ENCODE data around the gene SLC25A33. TPM values are rescaled to one million over a fixed set of nuclear protein-coding genes. Genes with fewer than 3 reads are reported as not detected.

The SLC25A33 gene
- total and polyA plus RNA-seq, 2 donors (not counting 1 experiment from before 2014, with no cell fraction given): 2.3 to 5.0 TPM

GRCh38 chr1:9595968-9596340 is 56.7 kb downstream of the SLC25A33 start:
- Histone ChIP-seq H3K4me1 (ENCODE audit: control insufficient read depth in 2 of 2, insufficient read depth in 2 of 2, low read length in 2 of 2) (peaks cover 17 to 23% of the 10 kb centered on the region in 2 donors), H3K9me3 (ENCODE audit: control extremely low read depth in 1 of 3, control insufficient read depth in 2 of 3, insufficient read depth in 1 of 3, low read length in 2 of 3) (no peaks in the 10 kb centered on the region), H4K20me1 (ENCODE audit: control insufficient read depth, insufficient read depth, low read length, poor library complexity, severe bottlenecking) (peaks cover 26% of the 10 kb centered on the region), H3K4me3 (ENCODE audit: control extremely low read depth in 1 of 5, extremely low read depth in 1 of 5, insufficient read depth in 1 of 5, low read depth in 2 of 5, low read length in 4 of 5) (no peak overlapping the region), H3K27ac (ENCODE audit: low read length in 2 of 2) (no peak overlapping the region), H3K9ac (ENCODE audit: low read length) (no peak overlapping the region), H3K36me3 (replicated peaks in 1 of 2; ENCODE audit: control extremely low read depth in 1 of 2, control insufficient read depth in 1 of 2, extremely low read depth in 1 of 2, insufficient read depth in 2 of 2, low read length in 1 of 2) (peaks cover 0 to 11% of the 10 kb centered on the region in 2 experiments), H2AFZ (ENCODE audit: insufficient read depth, low read depth, low read length, poor library complexity, severe bottlenecking) (no peak overlapping the region), H3K27me3 (replicated peaks in 1 of 4; ENCODE audit: control extremely low read depth in 1 of 4, control insufficient read depth in 3 of 4, insufficient read depth in 4 of 4, low read length in 3 of 4) (no peaks in the 10 kb centered on the region), H3K79me2 (ENCODE audit: control insufficient read depth, insufficient read depth, low read length) (peaks cover 42% of the 10 kb centered on the region), H3K4me2 (replicated peaks; ENCODE audit: low read depth, low read length, poor library complexity, severe bottlenecking) (no peak overlapping the region)
- no peaks in the 10 kb centered on the region for H3K27me3 Mint-ChIP-seq
- H3K4me3 Mint-ChIP-seq: no peak overlapping the region
- H3K27ac Mint-ChIP-seq: no peak overlapping the region
- ATAC-seq (ENCODE audit: low read depth): no peak
- peaks cover 22% of the 10 kb centered on the region for H3K4me1 Mint-ChIP-seq
- DNase-seq: no peak
- 89% methylated on average over 12 of the region's 12 CpGs for WGBS (ENCODE audit: insufficient coverage)
- ChIA-PET POLR2A (no interaction called here), CTCF (no interaction called here)
- no peaks in the 10 kb centered on the region for H3K9me3 Mint-ChIP-seq (ENCODE audit: insufficient read depth)
- intact Hi-C loops (cut with micrococcal nuclease): no loop called here
- TF ChIP-seq EZH2 (IDR thresholded peaks at IDR 0.05; ENCODE audit: borderline replicate concordance, insufficient read depth, low read depth, low read length, poor library complexity, severe bottlenecking) (no peak), CTCF (IDR thresholded peaks at IDR 0.05) (no peak)

GRCh38 chr1:9596415-9597123 is 57.3 kb downstream of the SLC25A33 start:
- no peak overlapping the region for H2AFZ ChIP-seq (ENCODE audit: insufficient read depth, low read depth, low read length, poor library complexity, severe bottlenecking)
- H4K20me1 ChIP-seq (ENCODE audit: control insufficient read depth, insufficient read depth, low read length, poor library complexity, severe bottlenecking): peaks cover 23% of the 10 kb centered on the region
- H3K36me3 ChIP-seq (replicated peaks in 1 of 2; ENCODE audit: control extremely low read depth in 1 of 2, control insufficient read depth in 1 of 2, extremely low read depth in 1 of 2, insufficient read depth in 2 of 2, low read length in 1 of 2): peaks cover 0 to 14% of the 10 kb centered on the region in 2 experiments
- H3K4me1 ChIP-seq (ENCODE audit: control insufficient read depth in 2 of 2, insufficient read depth in 2 of 2, low read length in 2 of 2): peaks cover 11 to 17% of the 10 kb centered on the region in 2 donors
- intact Hi-C loops (cut with micrococcal nuclease): no loop called here
- DNase-seq: no peak
- no peak overlapping the region for H3K4me3 Mint-ChIP-seq
- H3K27me3 ChIP-seq (replicated peaks in 1 of 4; ENCODE audit: control extremely low read depth in 1 of 4, control insufficient read depth in 3 of 4, insufficient read depth in 4 of 4, low read length in 3 of 4): no peaks in the 10 kb centered on the region
- H3K79me2 ChIP-seq (ENCODE audit: control insufficient read depth, insufficient read depth, low read length): peaks cover 36% of the 10 kb centered on the region
- 95% methylated on average over 26 of the region's 27 CpGs for WGBS (ENCODE audit: insufficient coverage)
- TF ChIP-seq EZH2 (IDR thresholded peaks at IDR 0.05; ENCODE audit: borderline replicate concordance, insufficient read depth, low read depth, low read length, poor library complexity, severe bottlenecking) (no peak), CTCF (IDR thresholded peaks at IDR 0.05) (no peak)
- H3K27ac Mint-ChIP-seq: no peak overlapping the region
- no peak overlapping the region for H3K4me3 ChIP-seq (ENCODE audit: control extremely low read depth in 1 of 5, extremely low read depth in 1 of 5, insufficient read depth in 1 of 5, low read depth in 2 of 5, low read length in 4 of 5)
- ChIA-PET CTCF (interaction anchor here (1.2 kb wide), 1 partner anchor 30 kb away, joined by 5 read pairs; no protein-coding TSS in a partner anchor), POLR2A (interaction anchor here (0.6 kb wide), 1 partner anchor 143 kb away, joined by 7 read pairs; no protein-coding TSS in a partner anchor)
- H3K27me3 Mint-ChIP-seq: no peaks in the 10 kb centered on the region
- H3K9me3 ChIP-seq (ENCODE audit: control extremely low read depth in 1 of 3, control insufficient read depth in 2 of 3, insufficient read depth in 1 of 3, low read length in 2 of 3): no peaks in the 10 kb centered on the region
- H3K4me2 ChIP-seq (replicated peaks; ENCODE audit: low read depth, low read length, poor library complexity, severe bottlenecking): no peak overlapping the region
- no peak overlapping the region for H3K9ac ChIP-seq (ENCODE audit: low read length)
- peaks cover 17% of the 10 kb centered on the region for H3K4me1 Mint-ChIP-seq
- H3K9me3 Mint-ChIP-seq (ENCODE audit: insufficient read depth): no peaks in the 10 kb centered on the region
- ATAC-seq (ENCODE audit: low read depth): no peak
- H3K27ac ChIP-seq (ENCODE audit: low read length in 2 of 2): no peak overlapping the region

Data from B cell (primary cell).